ENCODE results near the gene SACM1L.

SACM1L gene

DNA sequence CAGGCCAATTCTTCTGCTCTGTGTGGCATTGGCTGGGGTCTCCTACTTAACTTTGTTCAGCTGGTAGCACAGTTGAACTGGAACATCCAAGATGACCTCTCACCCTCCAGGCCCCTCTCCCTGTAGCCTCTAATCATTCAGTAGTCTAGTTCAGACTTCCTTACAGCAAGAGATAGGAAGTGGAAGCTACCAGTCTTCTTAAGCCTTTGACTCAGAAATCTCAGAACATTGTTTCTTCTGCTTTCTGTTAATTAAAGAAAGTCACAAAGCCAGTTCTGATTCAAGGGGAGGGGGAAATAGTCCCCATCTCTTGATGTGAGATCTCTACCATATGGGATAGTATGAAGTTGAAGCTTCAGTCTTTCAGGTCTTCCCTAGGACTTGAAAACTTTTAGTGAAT is 18.8 kb upstream of the SACM1L start:
- no peak for DNase-seq (ENCODE audit: low spot score)
- TF ChIP-seq, protein P1, sequence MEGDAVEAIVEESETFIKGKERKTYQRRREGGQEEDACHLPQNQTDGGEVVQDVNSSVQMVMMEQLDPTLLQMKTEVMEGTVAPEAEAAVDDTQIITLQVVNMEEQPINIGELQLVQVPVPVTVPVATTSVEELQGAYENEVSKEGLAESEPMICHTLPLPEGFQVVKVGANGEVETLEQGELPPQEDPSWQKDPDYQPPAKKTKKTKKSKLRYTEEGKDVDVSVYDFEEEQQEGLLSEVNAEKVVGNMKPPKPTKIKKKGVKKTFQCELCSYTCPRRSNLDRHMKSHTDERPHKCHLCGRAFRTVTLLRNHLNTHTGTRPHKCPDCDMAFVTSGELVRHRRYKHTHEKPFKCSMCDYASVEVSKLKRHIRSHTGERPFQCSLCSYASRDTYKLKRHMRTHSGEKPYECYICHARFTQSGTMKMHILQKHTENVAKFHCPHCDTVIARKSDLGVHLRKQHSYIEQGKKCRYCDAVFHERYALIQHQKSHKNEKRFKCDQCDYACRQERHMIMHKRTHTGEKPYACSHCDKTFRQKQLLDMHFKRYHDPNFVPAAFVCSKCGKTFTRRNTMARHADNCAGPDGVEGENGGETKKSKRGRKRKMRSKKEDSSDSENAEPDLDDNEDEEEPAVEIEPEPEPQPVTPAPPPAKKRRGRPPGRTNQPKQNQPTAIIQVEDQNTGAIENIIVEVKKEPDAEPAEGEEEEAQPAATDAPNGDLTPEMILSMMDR (IDR thresholded peaks at IDR 0.05; ENCODE audit: extremely low read depth, missing control alignments), result no peak

DNA sequence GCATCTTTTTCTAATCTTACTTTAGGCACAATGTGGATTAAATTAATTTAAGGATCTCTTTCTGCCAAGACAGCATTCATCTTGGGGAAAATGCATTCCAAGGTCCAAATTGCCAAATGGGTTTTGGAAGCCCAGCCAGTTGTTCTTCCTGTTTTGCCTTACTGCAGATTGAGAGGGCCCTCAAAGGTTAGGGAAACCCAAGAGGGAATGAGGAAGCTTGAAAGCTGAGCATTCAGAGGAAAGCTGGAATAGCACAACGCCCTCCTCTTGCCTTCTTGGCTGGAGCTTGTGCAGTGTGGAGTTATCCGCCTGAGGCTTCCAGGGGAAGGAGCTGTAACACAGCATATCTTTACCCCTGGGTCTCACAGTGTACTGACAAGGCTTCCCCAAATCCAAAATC is 18.2 kb upstream of the SACM1L start:
- DNase-seq (ENCODE audit: low spot score), result no peak
- TF ChIP-seq, protein P1 (IDR thresholded peaks at IDR 0.05; ENCODE audit: extremely low read depth, missing control alignments), result no peak

DNA sequence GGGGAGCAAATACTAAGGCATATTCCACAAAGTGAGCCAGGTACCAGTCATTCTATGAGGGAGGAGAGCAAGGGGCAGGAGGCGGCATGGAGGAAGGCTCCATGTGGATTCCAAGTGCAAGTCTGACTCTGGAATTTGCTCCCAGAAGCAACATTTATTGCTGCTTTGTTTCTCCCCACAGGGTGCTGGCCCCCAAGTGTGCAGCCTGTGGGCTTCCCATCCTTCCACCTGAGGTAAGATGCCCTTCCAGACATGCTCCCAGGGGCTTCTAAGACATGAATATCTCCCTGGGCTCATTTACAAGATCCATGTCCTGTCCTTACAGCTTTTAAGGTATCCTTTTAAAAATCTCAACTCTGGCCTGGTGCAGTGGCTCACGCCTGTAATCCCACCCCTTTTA is 15.9 kb upstream of the SACM1L start:
- TF ChIP-seq, protein P1 (IDR thresholded peaks at IDR 0.05; ENCODE audit: extremely low read depth, missing control alignments), result no peak
- no peak for DNase-seq (ENCODE audit: low spot score)

DNA sequence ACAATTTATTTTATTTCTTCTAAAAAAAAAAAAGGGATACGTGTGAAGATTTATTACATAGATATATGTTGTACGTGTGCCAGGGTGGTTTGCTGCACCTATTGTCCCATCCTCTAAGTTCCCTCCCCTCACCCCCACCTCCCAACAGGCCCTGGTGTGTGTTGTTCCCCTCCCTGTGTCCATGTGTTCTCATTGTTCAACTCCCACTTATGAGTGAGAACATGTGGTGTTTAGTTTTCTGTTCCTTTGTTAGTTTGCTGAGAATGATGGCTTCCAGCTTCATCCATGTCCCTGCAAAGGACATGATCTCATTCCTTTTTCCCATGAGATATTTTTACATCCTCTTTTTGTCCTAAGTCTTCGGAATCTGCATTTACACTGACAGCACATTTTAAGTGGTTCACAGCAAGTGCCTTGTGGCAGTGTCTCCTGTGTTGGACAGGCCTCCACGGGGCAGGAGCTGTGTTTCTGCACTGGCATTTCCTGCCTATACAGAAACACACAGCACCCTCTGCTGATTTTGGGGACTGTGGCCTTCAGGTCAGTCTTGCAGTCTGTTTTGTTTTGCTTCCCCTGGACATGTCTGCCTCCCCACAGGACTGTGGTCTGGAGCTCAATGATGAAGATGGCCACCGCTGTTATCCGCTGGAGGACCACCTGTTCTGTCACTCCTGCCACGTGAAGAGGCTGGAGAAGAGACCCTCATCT is 12.7 kb upstream of the SACM1L start:
- no peak for DNase-seq (ENCODE audit: low spot score)
- TF ChIP-seq, protein P1 (IDR thresholded peaks at IDR 0.05; ENCODE audit: extremely low read depth, missing control alignments), result no peak

DNA sequence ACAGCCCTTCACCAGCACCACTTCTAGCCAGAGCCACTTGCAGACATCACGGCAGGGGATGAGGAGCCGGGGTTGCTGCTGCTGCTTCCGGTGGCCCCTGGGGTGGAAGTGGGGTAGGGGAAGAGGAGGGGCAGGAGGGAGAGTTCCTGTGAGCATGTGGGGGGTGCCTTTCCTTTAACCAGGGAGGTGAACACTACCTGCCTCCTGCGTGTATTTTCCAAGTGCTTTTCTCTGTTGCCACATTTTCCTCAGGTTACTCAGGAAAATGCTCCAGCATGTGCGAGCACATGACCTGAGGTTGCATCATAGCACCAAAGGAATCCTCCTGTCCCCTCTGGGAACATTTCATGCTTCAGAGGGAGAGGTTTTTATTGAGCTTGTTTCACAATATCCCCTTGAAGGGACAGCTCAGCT is 12.2 kb upstream of the SACM1L start:
- TF ChIP-seq, protein P1 (IDR thresholded peaks at IDR 0.05; ENCODE audit: extremely low read depth, missing control alignments), result no peak
- no peak for DNase-seq (ENCODE audit: low spot score)

DNA sequence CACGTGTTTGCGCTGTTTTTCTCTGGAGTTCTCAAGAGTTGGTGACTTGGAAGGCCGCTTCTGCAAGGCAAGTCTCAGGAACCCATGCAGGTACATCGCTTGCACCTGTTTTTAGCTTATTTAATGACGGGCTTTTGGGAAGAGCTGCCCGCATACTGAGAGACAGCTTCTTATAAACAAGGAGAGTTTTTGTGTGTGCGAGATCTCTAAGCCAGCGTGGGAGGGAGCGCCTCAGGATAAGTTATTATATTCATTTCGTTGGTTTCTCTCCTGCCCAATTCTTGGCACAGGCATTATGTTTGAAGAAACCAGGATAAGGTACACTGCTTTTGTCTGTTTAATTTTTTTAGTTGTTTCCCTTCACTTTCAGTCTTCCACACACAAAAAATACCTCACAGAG is 11.4 kb upstream of the SACM1L start:
- TF ChIP-seq, protein P1 (IDR thresholded peaks at IDR 0.05; ENCODE audit: extremely low read depth, missing control alignments), result no peak
- no peak for DNase-seq (ENCODE audit: low spot score)

DNA sequence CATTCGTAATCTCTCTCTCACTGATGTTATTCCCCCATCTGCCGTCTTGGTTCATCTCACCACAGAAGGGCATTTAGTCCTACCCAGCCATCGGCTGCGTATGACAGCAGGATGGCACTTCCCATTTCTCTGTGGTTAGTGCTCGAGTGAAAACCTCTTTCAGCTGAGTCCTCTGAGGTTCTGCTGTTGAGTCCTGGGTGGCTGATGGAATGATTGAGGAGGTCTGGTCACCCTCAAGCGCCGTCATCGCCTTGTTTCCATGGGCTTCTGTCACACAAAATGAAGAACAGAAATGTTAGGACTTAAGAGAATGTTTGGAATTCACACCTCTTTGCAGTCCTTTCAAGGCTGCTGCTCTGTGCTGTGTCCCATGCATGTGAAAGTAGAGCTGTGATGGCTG is 9.4 kb upstream of the SACM1L start:
- DNase-seq (ENCODE audit: low spot score), result no peak
- TF ChIP-seq, protein P1 (IDR thresholded peaks at IDR 0.05; ENCODE audit: extremely low read depth, missing control alignments), result no peak

All from GM20000 (cell line).